Activated CD8-positive, alpha-beta memory T cell treated with anti-CD3 and anti-CD28 coated beads for 4 hours (primary cell): ENCODE measurements around the gene AXL.

ENCODE experiments used
- DNase-seq, 2 donors: peaks; one replicate each; pipeline ENCODE4 v3.0.0-alpha.2; 2020; ENCODE audit warnings: low read depth in 2 of 2

Gene AXL

GRCh38 chr19:41235480-41235879, 16.5 kb downstream of the AXL start:
- no peak for DNase-seq

- no peak for DNase-seq
Measured at GRCh38 chr19:41238244-41238643, 19.2 kb downstream of the AXL start.

- DNase-seq: no peak
Measured at GRCh38 chr19:41239363-41239762, 20.3 kb downstream of the AXL start.

GRCh38 chr19:41239961-41240574, 21.0 kb downstream of the AXL start:
- DNase-seq: no peak

- no peak for DNase-seq
Measured at GRCh38 chr19:41241859-41242258, 22.8 kb downstream of the AXL start.

- DNase-seq: no peak
Measured at GRCh38 chr19:41244117-41244516, 25.1 kb downstream of the AXL start.

- DNase-seq: no peak
Measured at GRCh38 chr19:41245843-41246242, 26.8 kb downstream of the AXL start.

GRCh38 chr19:41248895-41249294, 29.9 kb downstream of the AXL start:
- no peak for DNase-seq

- DNase-seq: no peak
Measured at GRCh38 chr19:41249707-41250423, 30.8 kb downstream of the AXL start.

- no peak for DNase-seq
Measured at GRCh38 chr19:41253660-41254059, 34.6 kb downstream of the AXL start.

- no peak for DNase-seq
Measured at GRCh38 chr19:41255171-41255570, 36.1 kb downstream of the AXL start.

GRCh38 chr19:41261474-41262190, 42.6 kb downstream of the AXL start:
- DNase-seq: no peak

- peak; percentile 46 to 67 for DNase-seq
Measured at GRCh38 chr19:41263042-41263849, 44.2 kb downstream of the AXL start.

- peak; percentile 98 for DNase-seq
Measured at GRCh38 chr19:41263850-41264580, 45.0 kb downstream of the AXL start, which contains the start of gene HNRNPUL1. TSS of gene HNRNPUL1 (plus strand) at chr19:41264372. CDS start at chr19:41264504, 132 bp downstream.

GRCh38 chr19:41264581-41265394, 45.8 kb downstream of the AXL start:
- DNase-seq: peak in 1 of 2 donors; percentile 17

- no peak for DNase-seq
Measured at GRCh38 chr19:41265395-41266153, 46.6 kb downstream of the AXL start.

GRCh38 chr19:41269055-41269454, 50.0 kb downstream of the AXL start:
- DNase-seq: no peak

GRCh38 chr19:41269571-41269970, 50.5 kb downstream of the AXL start:
- no peak for DNase-seq

GRCh38 chr19:41273076-41273475, 54.1 kb downstream of the AXL start:
- DNase-seq: no peak

GRCh38 chr19:41274802-41275201, 55.8 kb downstream of the AXL start:
- DNase-seq: no peak
